Activated CD4-positive, CD25-positive, alpha-beta regulatory T cell treated with anti-CD3 and anti-CD28 coated beads, Interleukin-2, amount 50 U/mL, for 16 hours (primary cell): ENCODE results near the gene ANKS6.

Source experiments
- DNase-seq: peaks from one replicate; pipeline ENCODE4 v3.0.0-alpha.2; 2020; ENCODE audit warnings: low read depth, low spot score

Gene ANKS6

DNA sequence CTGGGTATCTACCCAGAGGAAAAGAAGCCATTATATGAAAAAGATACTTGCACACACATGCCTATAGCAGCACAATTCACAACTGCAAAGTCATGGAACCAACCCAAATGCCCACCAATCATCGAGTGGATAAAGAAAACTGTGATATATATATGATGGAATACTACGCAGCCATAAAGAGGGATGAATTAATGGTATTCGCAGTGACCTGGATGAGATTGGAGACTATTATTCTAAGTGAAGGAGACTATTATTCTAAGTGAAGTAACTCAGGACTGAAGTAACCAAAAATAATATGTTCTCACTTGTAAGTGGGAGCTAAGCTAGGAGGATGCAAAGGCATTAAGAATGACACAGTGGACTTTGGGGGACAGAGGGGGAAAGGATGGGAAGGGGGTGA lies 57.6 kb downstream of the ANKS6 start:
- DNase-seq = no peak

DNA sequence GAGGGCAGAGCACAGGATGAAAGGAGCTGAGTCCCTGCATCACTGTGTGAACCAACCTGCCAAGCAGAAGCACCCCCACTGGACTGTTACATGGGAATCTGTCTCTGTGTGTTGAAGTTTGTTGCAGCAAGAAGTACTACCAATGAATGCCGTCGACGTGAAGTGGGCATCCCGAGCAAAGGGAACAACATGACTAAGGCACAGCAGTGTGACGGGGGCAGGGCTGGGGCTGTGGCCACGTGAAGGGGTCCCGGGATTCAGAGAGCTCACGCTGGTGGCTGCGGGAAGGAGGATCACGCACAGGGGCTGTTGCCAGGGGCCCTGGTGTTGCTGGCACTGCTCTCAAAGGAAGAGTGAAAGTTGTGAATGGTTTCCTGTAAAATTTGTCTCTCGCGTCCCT lies 60.1 kb downstream of the ANKS6 start:
- DNase-seq = no peak

DNA sequence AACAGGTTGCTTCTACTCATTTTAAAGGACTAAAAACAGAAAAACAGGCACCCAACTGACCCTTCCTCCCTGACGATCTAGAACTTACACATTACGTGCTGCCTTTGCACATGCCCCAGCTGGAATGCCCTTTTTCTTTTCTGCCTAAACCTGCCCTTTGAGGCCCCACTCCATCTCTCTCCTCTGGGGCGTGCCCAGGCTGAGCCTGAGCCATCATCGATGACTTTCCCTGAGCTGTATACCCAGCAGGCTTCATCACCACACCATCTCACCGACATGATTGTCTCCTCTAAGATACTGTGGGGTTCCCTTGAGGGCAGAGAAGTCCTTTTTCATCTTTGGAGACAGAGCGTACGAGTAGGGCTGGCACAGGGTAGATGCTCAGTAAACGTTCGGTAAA lies 63.6 kb downstream of the ANKS6 start:
- DNase-seq = no peak

- DNase-seq = no peak
Measured at GRCh38 chr9:98732091-98732490, 64.3 kb downstream of the ANKS6 start.

GRCh38 chr9:98730871-98731270 lies 65.5 kb downstream of the ANKS6 start:
- DNase-seq = no peak

GRCh38 chr9:98728500-98728899 lies 67.9 kb downstream of the ANKS6 start:
- DNase-seq = no peak

- DNase-seq = no peak
Measured at GRCh38 chr9:98727428-98727827, 68.9 kb downstream of the ANKS6 start.

DNA sequence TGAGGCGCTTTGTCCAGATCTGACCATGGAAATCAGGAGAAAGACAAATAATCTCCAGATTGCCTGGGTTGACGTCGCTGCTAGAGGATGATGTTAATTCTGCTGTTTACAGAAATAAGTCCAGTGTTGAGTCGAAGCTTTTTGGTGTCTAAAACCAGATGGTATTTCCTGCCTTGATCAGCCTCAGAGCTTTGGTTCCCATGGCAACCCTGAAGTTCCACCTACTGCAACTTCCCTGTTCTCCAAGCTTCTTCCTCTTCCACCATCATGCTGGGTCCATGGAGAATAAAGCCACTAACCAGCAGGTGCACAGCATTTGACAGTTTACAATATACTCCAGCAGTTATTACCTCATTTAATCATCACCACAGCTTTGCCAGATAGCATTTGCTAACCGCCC lies 69.6 kb downstream of the ANKS6 start:
- DNase-seq = no peak

- DNase-seq = no peak
Measured at GRCh38 chr9:98724810-98725530, 71.4 kb downstream of the ANKS6 start.

GRCh38 chr9:98721643-98722042 lies 74.7 kb downstream of the ANKS6 start:
- DNase-seq = no peak

DNA sequence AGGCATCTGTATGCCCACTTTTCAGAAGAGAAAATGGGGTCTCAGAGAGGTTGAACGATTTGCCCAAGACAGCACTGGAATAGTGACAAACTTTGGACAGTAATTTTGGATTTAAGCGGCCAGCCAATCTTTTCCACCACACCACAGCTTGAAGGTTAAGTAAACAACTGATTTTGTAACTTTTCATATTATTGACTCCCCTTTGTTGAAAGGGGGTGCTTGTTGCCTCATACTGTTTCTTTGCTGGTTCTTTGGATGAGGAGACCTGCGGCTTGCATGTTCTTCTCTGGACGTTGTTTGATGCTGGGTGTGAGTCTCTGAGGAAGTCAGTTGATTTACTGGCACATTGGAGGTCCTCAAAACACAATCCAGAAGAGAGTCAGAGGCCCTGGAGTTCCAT lies 76.0 kb downstream of the ANKS6 start:
- no peak for DNase-seq

DNA sequence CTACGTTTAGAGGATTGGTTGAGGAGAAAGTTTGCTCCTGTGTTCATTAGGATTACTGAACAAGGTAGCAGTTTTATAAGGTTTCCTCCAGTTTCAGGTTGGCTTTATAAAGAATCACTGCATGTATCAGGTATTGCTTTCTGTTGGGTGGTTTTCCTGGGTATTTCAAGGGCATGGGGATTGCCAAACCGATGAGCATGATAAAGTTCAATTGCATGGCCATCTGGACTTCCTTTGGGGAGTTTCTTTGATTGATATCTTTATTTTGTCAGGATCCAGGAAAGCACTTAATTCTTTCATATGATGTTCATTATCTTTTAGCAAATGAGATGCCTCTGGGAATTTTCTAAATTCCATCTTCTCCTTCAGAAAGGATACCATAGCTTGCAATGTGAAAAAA lies 77.3 kb downstream of the ANKS6 start:
- no peak for DNase-seq

DNA sequence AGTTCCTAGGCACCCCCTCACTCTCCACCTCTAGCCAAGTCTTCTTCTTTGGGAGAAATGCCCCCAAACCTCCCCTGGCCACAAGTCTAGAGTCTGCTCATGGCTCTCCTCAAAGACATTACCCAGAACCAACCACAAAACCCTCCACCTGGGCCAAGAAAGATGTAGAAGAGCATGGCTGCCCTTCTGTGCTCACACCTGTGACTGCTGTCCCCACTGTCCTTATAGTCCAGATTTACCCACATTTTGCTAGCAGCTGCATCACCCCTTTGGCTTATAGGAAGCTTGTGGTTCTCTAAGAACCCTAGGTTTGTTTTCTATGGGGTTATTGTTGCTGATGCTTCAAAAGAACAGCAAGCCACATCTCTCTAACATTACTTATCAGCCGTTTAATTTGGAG lies 81.5 kb downstream of the ANKS6 start:
- no peak for DNase-seq

- DNase-seq = no peak
Measured at GRCh38 chr9:98712987-98713386, 83.4 kb downstream of the ANKS6 start.

GRCh38 chr9:98709968-98710965 lies 86.1 kb downstream of the ANKS6 start:
- DNase-seq = no peak

- DNase-seq = no peak
Measured at GRCh38 chr9:98708933-98709911, 87.1 kb downstream of the ANKS6 start, which contains the start of gene GABBR2. GABBR2 (minus strand) TSS chr9:98708935; CDS start chr9:98708737, 198 bp downstream.

- DNase-seq = no peak
Measured at GRCh38 chr9:98708103-98708932, 88.0 kb downstream of the ANKS6 start.

GRCh38 chr9:98707166-98708102 lies 88.9 kb downstream of the ANKS6 start:
- no peak for DNase-seq

DNA sequence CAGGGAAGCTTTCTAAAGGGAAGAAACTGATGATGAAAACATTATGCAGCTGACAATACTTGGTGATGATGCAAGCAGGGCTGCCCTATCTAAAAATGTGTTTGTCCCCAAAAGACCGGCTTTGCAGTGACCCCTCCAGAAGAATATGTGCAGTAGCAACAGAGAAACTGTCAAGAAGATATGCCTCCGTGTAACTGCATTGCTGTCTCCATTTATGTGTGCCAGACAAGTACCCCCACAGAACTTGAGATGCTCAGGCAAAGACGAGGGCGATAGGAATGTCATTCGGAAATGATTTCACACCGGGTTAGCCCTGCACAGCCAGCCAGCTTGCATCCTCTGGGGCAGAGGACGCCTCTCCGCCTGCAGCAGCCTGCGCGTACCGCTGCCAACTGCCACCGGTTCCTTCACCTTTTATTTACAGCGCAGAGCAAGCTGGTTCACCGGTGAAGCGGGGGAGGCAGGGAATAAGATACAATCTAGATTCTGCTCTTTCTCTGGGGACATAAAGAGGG lies 89.6 kb downstream of the ANKS6 start:
- no peak for DNase-seq
